Endothelial cell of umbilical vein (primary cell): ENCODE results near the gene IL4I1. TPM values are rescaled to one million over a fixed set of nuclear protein-coding genes. Genes with fewer than 3 reads are reported as not detected.

Source experiments
- BruUV-seq: library from RNA; stranded (reverse); fragments of 400-500 nt; replicated peaks from 2 replicates; lab custom pipeline; 2021; lab: Mats Ljungman, UMichigan
- CTCF ChIA-PET: fragments of 300-600, 350-600 bp; sonication (Branson Sonifier 250); formaldehyde crosslinking; loops from one replicate; lab custom pipeline; 2021; ENCODE audit warnings: antibody characterized with exemption, inconsistent platforms; lab: Charles Lee
- POLR2A ChIA-PET: fragments of 300-600, 350-600 bp; sonication (Branson Sonifier 250); formaldehyde crosslinking; loops from one replicate; lab custom pipeline; 2021; ENCODE audit warnings: antibody characterized with exemption, inconsistent platforms; lab: Charles Lee
- DNase-seq: peaks from one replicate; pipeline ENCODE4 v3.0.0-alpha.2; 2011; ENCODE audit warnings: low read depth, low spot score
- FAIRE-seq: peaks from 2 replicates; lab custom pipeline; 2011; peaks lifted over from hg19 to GRCh38; lab: Jason Lieb, UNC
- H2AFZ ChIP-seq: 2 replicates; pipeline ENCODE4 v1.6.0; 2012; ENCODE audit warnings: low read depth, low read length, control low read depth, inconsistent platforms
- H3K27ac ChIP-seq: 2 replicates; pipeline ENCODE4 v1.5.1; 2011; ENCODE audit warnings: low read depth, mild to moderate bottlenecking, control low read depth, low read length, moderate library complexity; ENCODE audit not compliant: insufficient read depth
- H3K27me3 ChIP-seq, 2 experiments: 2 replicates each; pipeline versions ENCODE4 v1.6.0 to v1.6.1; 2011; ENCODE audit warnings: low read length in 2 of 2, mixed read lengths in 1 of 2; ENCODE audit not compliant: control insufficient read depth in 2 of 2, insufficient read depth in 2 of 2
- H3K36me3 ChIP-seq, 2 experiments: 2 replicates in 1 of 2; 3 replicates in 1 of 2; pipeline ENCODE4 v1.5.1; 2011; ENCODE audit warnings: low read length in 2 of 2, mild to moderate bottlenecking in 1 of 2, moderate library complexity in 1 of 2; ENCODE audit not compliant: control insufficient read depth in 2 of 2, insufficient read depth in 2 of 2; ENCODE audit errors: extremely low read depth in 1 of 2
- H3K4me1 ChIP-seq: 3 replicates; pipeline ENCODE4 v1.5.1; 2011; ENCODE audit warnings: mild to moderate bottlenecking, low read length; ENCODE audit not compliant: control insufficient read depth, insufficient read depth; ENCODE audit errors: extremely low read depth
- H3K4me2 ChIP-seq: 2 replicates; pipeline ENCODE4 v1.6.1; 2011; ENCODE audit warnings: low read length, control low read depth, mixed read lengths; ENCODE audit not compliant: insufficient read depth
- H3K4me3 ChIP-seq, 3 experiments: fragments of 200-600 bp in 1 of 3; sonication (generic), shearing (Covaris generic) in 1 of 3; replicated peaks in 1 of 3; 2 replicates each; pipeline ENCODE4 v1.5.1; 2011 to 2016; ENCODE audit warnings: control low read depth in 3 of 3, low read length in 3 of 3, mild to moderate bottlenecking in 2 of 3, inconsistent platforms in 1 of 3, low read depth in 1 of 3, moderate library complexity in 1 of 3; ENCODE audit not compliant: insufficient read depth in 1 of 3
- H3K79me2 ChIP-seq: 2 replicates; pipeline ENCODE4 v1.6.0; 2012; ENCODE audit warnings: low read length, inconsistent platforms; ENCODE audit not compliant: control insufficient read depth, insufficient read depth
- H3K9ac ChIP-seq: replicated peaks from 2 replicates; pipeline ENCODE3; 2011; ENCODE audit warnings: low read length, control low read depth; ENCODE audit not compliant: insufficient read depth; ENCODE audit errors: extremely low read depth
- H3K9me1 ChIP-seq: replicated peaks from 3 replicates; pipeline ENCODE4 v1.6.0; 2011; ENCODE audit warnings: mild to moderate bottlenecking, low read length; ENCODE audit not compliant: control insufficient read depth, insufficient read depth; ENCODE audit errors: extremely low read depth
- H3K9me3 ChIP-seq: replicated peaks from 2 replicates; pipeline ENCODE4 v1.5.1; 2012; ENCODE audit warnings: low read length, inconsistent platforms; ENCODE audit not compliant: control insufficient read depth, insufficient read depth
- H4K20me1 ChIP-seq: replicated peaks from 2 replicates; pipeline ENCODE3; 2011; ENCODE audit warnings: mild to moderate bottlenecking, low read length; ENCODE audit not compliant: control insufficient read depth, insufficient read depth; ENCODE audit errors: extremely low read depth
- EZH2 ChIP-seq: IDR thresholded peaks from 2 replicates; pipeline ENCODE4 v1.6.1; 2012; ENCODE audit warnings: borderline replicate concordance, low read depth, mild to moderate bottlenecking, moderate library complexity, low read length, inconsistent platforms; ENCODE audit not compliant: severe bottlenecking
- FOS ChIP-seq: IDR thresholded peaks from 2 replicates; pipeline ENCODE4 v1.6.1; 2011; ENCODE audit warnings: mild to moderate bottlenecking, low read length, moderate library complexity, borderline replicate concordance; ENCODE audit not compliant: insufficient read depth
- GATA2 ChIP-seq: IDR thresholded peaks from 2 replicates; pipeline ENCODE4 v1.7.0; 2011; ENCODE audit warnings: low read depth, mild to moderate bottlenecking, moderate library complexity, mixed read lengths, low read length; ENCODE audit not compliant: insufficient read length, insufficient read depth
- JUN ChIP-seq: IDR thresholded peaks from 2 replicates; pipeline ENCODE4 v1.6.1; 2011; ENCODE audit warnings: borderline replicate concordance, low read depth; ENCODE audit not compliant: insufficient read length, insufficient read depth
- MYC ChIP-seq: IDR thresholded peaks from one replicate; pipeline ENCODE4 v1.6.1; 2011; ENCODE audit warnings: mild to moderate bottlenecking, low read depth, low read length
- POLR2A ChIP-seq: IDR thresholded peaks from 2 replicates; pipeline ENCODE4 v1.6.1; 2012; ENCODE audit warnings: low read depth, mild to moderate bottlenecking, control low read depth, low read length
- POLR2AphosphoS5 ChIP-seq: IDR thresholded peaks from 2 replicates; pipeline ENCODE4 v1.6.1; 2012; ENCODE audit warnings: low read depth, mild to moderate bottlenecking, control low read depth, low read length, moderate library complexity; ENCODE audit not compliant: insufficient read depth
- dilution Hi-C: fragments of 300-500 bp; cut with MboI; formaldehyde crosslinking; loops from one replicate; pipeline ENCODE4 v1.15.0; 2019; ENCODE audit warnings: low sequenced_read_pairs; ENCODE audit not compliant: extremely low pct_ligation_motif_present
- intact Hi-C: fragments of 100-400 bp; cut with micrococcal nuclease; formaldehyde crosslinking; loops from one replicate; pipeline ENCODE4 v1.10.0; 2022
- polyA plus RNA-seq, 4 experiments: library from polyadenylated mRNA; depleted of rRNA in 3 of 4; stranded (reverse) in 3 of 4; unstranded in 1 of 4; fragments of >200 nt; gene quantifications; 2 replicates each; pipeline versions ENCODE4 v1.2.1 to v1.2.3, GENCODE V29; 2011 to 2012; ENCODE audit warnings: missing spikeins in 1 of 4
- total RNA-seq: library from RNA; stranded (reverse); gene quantifications from 2 replicates; pipeline ENCODE4 v1.2.3, GENCODE V29; 2021
- TF ChIP-seq, protein P1 (sequence below): IDR thresholded peaks from 2 replicates; pipeline ENCODE4 v1.6.1; 2011; ENCODE audit not compliant: insufficient read depth, insufficient read length

IL4I1 gene
- total and polyA plus RNA-seq, 2 donors (not counting 3 experiments of a cell fraction or from before 2014, with no cell fraction given) = 5.0 to 5.6 TPM

DNA sequence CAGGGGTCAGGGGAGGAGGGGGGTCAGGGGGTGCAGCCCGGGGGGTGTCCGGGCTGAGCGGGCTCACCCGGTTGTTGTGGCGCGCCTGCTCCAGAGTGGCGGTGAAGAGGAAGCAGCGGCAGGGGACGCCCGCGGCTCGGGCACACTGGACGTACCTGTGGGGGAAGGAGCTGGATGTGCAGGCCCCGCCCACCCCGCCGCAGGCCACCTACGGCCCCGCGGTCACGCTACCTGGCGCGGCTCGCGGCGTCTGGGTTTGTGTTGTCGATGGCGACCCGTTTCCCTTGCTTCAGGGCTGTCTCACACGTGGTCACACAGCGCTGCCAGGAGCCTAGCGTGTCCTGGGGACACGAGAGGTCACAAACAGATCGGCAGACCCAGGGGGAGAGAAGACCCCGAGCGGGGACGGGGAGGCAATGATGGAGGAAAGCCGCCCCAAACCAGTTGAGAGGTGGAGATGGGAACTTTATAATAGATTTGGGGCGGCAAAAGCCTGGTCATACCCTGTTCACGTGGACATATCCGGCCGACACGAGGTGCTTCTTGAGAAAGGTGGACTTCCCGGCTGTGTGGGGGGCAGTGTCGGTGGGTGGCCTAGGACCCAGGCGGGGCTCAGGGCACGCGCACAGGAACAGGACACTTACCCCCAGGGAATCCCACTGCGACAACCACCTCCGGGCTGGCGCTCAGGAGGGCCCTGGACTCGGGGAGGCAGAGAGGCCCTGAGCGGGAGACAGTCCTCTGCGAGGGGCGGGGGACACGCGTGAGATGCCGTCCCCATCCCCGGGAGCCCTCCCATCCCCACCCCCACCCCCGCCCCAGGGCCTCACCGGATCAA, 34.9 kb downstream of the IL4I1 start:
- no peak for DNase-seq
- ChIA-PET CTCF (no interaction called here), POLR2A (no interaction called here)
- dilution Hi-C loops = no loop called here
- Histone ChIP-seq H3K36me3 (peaks cover 15 to 54% of the 10 kb centered on the region in 2 experiments), H3K27me3 (no peaks in the 10 kb centered on the region), H3K9me1 (no peaks in the 10 kb centered on the region), H3K9me3 (no peaks in the 10 kb centered on the region), H3K9ac (no peak overlapping the region), H3K4me1 (peaks cover 20% of the 10 kb centered on the region), H3K79me2 (peaks cover 26% of the 10 kb centered on the region), H3K4me3 (no peak overlapping the region), H2AFZ (no peak overlapping the region), H3K27ac (no peak overlapping the region), H4K20me1 (no peaks in the 10 kb centered on the region), H3K4me2 (no peak overlapping the region)
- intact Hi-C loops = no loop called here
- FAIRE-seq = no peak
- BruUV-seq = no TSS peak
- TF ChIP-seq POLR2A (no peak), POLR2AphosphoS5 (no peak), EZH2 (no peak)

DNA sequence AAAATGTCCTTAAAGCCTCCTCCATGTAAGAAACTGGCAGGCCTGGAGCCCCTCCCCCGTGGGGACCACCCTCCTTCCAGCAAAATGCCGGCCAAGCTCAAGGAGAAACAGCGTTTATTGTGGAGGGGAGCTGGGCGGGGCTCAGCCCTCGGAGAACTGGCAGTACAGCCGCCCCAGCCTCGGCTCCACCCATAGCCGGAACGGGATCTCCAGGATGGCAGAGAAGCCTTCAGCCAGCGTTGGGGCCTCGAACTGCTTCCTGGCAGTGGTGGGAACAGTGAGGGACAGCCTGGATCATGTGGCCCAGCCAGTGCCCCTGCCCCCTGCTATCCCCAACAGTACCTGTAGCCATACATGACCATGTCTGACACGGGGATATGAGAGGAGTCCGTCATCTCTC, 35.6 kb downstream of the IL4I1 start:
- H3K27ac ChIP-seq = no peak overlapping the region
- H3K27me3 ChIP-seq = no peaks in the 10 kb centered on the region
- H3K4me1 ChIP-seq = peaks cover 13% of the 10 kb centered on the region
- no peak overlapping the region for H2AFZ ChIP-seq
- peaks cover 15 to 56% of the 10 kb centered on the region in 2 experiments for H3K36me3 ChIP-seq
- no peak overlapping the region for H3K4me3 ChIP-seq
- dilution Hi-C loops (no loop called here), intact Hi-C loops (no loop called here)
- POLR2A ChIA-PET = no interaction called here
- H3K4me2 ChIP-seq = no peak overlapping the region
- H3K9ac ChIP-seq = no peak overlapping the region
- H3K79me2 ChIP-seq = peaks cover 19% of the 10 kb centered on the region
- no peak for FAIRE-seq
- no TSS peak for BruUV-seq
- no peak for DNase-seq
- no peaks in the 10 kb centered on the region for H3K9me3 ChIP-seq
- TF ChIP-seq GATA2 = no peak
- no peak for TF ChIP-seq EZH2
- no peak for TF ChIP-seq JUN
- TF ChIP-seq POLR2AphosphoS5 = no peak
- TF ChIP-seq, protein P1, sequence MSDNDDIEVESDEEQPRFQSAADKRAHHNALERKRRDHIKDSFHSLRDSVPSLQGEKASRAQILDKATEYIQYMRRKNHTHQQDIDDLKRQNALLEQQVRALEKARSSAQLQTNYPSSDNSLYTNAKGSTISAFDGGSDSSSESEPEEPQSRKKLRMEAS = no peak
- no peak for TF ChIP-seq FOS
- no peak for TF ChIP-seq POLR2A
- no peak for TF ChIP-seq MYC
- no peaks in the 10 kb centered on the region for H4K20me1 ChIP-seq
- no peaks in the 10 kb centered on the region for H3K9me1 ChIP-seq
- CTCF ChIA-PET = no interaction called here
